TTC549 (cell line): ENCODE measurements around the gene IGDCC3.

Source experiments
- FAIRE-seq: peaks from 2 replicates; lab custom pipeline; 2012; peaks lifted over from hg19 to GRCh38; lab: Jason Lieb, UNC

IGDCC3 gene

DNA sequence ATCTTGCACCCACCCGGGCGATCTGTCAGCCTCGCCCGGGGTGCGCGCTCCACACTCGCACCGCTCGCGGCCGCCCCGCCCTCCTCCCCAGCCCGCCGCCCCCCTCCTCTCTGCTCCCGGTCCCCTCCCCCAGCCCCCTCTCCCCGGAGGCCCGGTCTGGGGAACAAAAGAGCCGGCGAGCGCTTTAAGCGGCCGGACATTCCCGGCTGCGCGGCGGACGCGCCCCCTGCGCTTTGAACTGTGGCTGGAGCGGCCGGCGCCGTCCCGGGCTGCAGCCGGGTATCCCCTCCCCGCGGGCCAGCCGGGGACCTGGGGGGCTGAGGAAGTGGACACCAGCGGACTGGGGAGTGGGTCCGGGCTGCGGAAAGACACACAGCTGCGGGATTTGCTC lies at the start of gene IGDCC3:
TSS of gene IGDCC3 (minus strand) at position 27 of the 391 bp plus-strand sequence. CDS start 214 bp downstream, outside the sequence.
- no peak for FAIRE-seq

DNA sequence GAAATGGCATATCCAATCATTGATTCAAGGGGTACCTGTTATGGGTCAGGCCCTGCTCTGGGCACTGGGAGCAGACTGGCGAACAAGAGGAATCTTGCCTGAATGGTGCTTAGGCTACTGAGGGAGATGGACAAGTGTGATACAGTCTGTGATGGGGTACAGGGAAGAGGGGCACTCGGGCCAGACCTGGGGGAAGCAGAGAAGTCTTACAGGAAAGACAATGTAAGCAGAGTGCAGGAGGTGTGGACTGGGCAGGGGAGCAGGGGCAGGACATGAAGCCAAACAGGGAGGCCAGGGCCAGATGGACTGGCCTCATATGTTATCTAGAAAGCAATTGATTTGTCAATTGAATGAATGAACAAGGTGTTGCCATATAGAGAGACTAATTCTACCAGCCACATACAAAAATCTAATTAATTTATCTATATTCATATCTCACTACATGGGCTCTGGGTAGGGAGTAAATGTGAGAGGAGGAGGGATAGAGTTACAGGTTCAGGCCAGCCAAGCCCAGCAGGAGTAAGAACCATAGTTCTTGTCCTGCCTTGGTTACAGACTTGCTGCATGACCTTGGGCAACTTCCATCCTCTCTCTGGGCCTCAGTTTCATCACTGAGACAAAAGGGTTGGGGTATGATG lies 48.5 kb upstream of the IGDCC3 start:
- FAIRE-seq, result no peak

DNA sequence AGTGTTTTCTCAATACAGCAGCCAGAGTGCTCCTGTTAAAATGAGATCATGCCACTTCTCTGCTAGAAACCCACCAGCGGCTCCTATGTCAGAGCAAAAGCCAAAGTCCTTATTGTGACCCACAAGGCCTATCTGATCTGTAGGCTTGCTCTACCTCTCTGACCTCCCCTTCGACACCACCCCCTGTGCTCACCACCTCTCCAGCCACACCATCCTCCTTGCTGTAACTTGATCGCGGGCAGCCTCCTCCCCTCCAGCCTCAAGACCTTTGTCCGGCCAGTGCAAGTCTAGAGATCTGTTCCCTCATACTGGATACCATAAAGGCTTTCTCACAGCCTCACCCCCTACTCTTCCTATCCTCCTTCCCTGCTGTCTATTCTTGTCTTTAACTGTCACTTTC lies 46.9 kb upstream of the IGDCC3 start:
- FAIRE-seq, result no peak

DNA sequence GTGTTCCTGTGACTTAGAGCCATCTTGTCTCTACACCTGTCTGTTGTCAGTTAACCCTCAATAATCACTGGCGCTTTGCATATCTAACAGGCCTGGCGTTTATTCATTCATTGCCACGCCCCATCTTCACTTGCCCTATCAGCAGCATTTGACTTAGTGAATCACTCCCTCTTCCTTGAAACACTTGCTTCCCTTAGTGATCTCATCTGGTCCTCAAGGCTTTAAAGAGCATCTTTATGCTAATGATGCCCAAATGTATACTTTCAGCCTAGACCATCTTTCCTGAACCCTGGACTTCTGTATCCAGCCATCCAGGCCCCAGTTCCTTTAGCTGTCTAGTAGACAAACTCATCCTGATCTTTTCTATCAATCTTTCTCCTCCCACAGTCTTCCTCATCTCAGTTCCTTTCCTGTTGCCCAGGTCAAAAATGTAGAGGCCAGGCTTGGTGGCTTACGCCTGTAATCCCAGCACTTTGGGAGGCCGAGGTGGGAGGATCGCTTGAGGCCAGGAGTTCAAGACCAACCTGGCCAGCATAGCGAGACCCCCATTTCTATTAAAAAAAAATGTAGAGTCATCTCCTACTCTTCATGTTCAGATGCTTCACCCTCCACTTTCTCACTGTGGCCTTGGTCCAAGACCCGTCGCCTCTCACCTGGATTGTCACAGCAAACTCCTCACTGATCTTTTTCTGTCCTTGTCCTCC lies 46.3 kb upstream of the IGDCC3 start:
- no peak for FAIRE-seq

DNA sequence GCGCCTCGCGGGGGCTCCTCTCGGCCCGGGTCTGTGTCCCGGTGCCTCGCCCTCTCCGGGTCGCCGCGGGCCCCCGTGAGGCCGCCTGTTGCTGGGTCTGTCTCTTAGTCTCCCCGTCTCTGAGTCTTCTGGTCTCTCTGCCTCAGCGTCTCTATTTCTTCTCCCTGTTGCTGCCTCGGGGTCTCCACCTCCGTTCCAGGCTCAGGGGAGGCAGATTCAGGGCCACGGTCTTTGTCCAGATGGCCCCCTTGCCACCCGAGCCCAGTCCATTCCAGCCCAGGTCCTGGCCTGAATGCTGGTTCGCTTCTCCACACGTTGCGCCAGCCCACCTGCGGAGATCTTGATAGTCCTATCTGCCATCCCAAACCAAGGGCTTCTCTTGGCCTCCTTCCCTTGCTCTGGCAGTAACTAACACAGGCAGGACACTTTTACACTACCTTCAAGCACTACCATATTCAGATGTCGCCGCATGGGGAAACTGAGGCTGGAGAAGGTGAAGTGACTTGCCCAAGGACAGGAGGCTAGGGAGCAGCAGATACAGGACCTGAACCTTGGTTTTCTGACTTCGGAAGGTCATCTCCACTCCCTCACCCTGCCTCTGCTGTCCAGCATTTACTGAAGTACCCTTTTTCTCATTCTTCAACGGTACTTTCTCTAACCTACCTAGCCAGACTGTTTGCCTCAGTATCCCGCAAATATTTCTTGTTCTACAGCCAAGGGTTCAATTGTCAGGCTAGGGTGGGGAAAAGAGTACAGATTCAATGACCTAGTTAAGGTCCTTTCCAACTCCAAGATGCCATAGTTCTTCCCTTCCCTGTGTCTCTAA lies 45.6 kb upstream of the IGDCC3 start:
- no peak for FAIRE-seq

DNA sequence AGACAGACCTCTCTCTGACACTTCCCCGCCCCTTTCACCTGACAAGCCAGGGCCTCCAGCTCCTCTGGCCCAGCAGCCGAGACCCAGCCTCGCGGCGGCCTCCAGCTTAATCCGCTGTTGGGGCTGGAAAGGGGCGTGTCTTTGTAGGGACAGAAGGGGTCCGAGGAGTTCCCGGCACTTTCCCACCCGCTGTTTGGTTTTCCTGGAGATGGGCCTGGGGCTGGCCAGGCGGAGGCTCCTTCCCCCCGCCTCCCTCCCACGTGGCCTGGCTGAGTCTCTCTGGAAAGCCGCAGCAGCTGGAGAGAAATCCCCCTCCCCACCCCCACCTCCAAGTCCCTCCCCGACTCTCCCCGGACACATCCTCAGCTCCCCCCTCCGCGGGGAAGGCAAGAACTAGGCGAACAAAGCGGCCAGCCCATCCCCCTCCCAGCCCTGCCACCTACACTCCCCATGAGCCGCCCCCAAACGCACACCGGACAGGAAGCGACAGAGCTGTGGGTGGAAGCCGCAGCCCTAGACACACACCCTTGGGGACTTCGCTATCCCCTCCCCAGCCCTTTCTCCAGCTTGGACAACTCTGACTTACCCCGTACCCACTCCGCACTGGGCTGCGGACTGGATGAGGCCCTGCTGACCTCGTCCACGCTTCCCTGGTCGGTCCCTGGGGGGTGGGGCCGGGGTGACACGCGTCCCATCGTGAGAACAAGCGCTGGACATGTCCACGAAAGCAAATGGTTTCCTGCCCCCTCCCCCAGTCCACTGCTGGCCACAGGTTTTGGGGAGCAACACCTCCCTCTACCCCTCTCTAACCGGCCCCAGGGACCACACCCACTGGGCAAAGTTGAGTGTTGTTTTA lies 43.8 kb upstream of the IGDCC3 start:
- no peak for FAIRE-seq

DNA sequence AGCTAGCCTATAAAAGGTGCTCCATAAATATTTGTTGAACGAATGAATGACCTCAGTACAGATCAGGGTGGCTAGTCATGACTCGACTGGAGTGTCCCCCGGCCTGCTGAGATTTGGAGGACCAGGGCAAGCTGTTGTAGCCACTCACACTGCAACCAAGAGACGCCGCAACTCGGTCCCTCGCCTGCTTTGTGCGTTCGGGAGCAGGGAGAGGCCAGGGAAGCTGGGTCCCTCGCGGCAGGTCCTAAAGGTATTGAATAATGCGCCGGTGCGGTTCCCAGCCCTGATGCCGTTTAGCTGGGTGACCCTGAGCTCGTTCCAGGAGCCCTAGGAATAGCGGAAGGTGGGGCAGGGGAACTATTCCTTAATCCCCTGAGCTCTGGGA lies 43.2 kb upstream of the IGDCC3 start:
- FAIRE-seq, result no peak

DNA sequence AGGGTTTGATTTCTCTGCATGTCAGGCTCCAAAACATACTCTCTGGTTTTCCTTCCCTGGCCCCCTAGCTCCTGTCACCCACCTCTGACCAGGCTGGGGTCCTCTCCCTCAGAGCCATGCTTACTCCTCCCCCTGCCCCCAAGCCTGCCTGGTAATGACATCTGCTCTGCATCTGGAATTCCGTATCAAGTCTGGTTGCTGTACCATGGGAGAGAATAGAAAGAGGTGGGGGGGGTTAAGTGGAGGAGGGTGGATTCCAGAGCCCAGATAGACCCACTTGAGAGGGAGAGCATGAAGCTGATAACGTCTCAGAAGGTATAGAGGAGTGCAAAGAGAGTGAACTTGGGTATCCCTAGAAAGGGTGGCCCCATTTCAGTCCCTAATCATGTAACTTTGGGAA lies 40.8 kb upstream of the IGDCC3 start:
- FAIRE-seq, result no peak

DNA sequence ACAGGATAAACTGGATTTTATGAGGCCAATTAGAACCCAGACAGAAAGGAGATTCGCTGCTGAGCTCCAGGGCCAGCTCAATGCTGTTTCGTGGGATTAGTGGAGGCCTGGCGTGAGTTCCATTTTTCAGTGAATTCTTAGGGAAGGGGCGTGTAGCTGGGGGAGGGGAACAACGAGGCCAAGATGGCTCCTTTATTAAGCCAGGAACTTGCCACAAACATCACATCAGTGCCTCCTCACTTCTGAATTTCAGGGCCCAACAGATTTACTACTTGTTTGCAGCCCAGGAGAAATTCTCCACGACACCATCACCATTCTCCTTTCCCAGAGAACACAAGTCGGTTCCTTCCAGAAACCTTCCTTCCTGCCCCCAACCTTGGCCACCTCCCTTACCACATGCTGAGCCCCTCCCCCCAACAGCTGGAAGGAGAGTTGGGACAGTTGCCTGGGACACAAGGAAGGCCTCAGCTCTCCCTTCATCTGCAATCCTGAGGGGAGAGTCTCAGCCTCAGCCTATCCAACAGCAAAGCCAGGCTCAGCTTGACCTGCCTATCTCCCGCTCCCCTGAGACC lies 39.1 kb upstream of the IGDCC3 start:
- FAIRE-seq, result no peak

DNA sequence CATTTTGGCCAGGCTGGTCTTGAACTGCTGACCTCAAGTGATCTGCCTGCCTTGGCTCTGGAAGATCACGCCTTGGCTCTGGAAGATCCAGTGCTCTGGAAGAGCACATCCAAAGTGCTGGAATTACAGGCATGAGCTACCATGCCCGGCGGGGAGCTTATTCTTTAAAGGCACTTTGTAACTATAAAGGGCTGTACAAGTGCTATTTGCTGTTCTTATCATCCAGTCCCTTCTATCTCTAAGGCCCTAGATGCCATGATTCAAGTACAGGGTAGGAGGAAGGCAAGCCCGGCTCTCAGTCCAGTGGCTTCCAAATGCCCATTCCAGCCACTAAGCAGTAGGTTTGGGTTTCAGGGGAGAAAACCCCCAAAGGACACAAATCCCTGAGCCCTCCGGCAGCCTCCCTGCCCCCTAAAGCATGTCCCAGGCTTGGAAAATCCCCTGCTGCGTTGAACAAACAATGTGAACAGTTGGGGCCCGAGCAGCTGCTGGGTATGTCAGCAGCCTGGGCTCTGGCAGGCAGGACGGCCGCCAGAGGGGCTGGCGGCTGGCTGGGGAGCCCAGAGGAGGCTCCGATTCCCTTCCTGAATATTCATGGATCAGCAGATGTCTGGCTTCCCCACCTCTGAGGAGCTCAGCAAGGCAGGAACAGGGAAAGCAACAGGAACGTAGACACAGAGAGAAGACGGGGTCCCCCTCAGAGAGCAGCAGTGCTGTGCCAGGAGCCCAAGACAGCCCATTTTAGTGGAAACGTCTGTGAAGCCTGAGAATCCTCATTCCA lies 37.2 kb upstream of the IGDCC3 start:
- FAIRE-seq, result no peak

DNA sequence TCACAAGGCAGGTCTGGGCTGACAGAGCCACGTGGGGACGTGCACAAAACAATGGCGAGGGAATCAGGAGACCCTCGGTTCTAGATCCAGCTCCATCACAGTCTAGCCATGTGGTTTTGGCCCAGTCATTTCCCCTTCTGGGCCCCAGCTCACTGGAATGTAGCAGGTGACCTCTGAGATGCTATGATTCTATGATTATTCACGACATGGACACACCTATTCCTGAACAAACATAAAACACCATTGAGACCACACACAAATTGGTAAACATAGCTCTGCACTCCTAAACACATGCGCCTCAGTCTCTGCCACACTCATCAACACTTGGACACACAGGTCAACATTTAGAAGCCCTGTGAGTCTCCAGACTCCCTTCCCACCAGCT lies 36.0 kb upstream of the IGDCC3 start:
- FAIRE-seq, result no peak

DNA sequence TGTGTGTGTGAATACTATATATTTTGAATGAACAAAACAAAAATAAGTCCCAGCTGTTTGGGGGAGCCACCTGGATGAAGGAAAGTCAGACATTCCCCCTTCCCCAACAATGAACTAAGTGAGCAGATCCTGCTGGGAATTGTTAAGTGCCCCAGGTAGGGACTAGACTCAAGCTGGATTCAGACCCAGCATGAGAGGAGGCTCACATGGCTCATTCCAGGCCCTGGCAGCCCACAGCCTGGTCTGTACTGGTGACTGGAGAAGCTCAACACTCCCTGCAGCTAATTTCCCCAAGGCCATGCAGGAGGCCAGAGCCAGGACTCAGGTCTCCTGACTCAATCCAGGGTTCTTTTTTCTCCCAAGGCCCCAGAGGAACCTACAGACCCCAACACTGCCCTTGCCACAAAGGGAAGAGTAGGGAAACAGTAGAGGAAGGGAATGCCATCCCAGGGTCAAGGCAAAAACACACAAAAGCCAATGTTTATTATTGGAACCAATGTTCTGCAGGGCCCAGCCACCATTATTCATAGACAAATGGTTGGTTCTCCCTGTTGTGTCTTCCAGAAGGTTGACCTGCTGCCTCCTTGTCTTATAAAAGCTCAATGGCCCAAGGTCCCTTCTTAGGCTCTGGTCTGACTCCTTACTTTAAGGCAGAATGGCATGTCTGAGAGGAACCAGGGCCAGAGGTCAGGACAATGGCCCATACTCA lies 35.4 kb upstream of the IGDCC3 start:
- FAIRE-seq, result no peak

DNA sequence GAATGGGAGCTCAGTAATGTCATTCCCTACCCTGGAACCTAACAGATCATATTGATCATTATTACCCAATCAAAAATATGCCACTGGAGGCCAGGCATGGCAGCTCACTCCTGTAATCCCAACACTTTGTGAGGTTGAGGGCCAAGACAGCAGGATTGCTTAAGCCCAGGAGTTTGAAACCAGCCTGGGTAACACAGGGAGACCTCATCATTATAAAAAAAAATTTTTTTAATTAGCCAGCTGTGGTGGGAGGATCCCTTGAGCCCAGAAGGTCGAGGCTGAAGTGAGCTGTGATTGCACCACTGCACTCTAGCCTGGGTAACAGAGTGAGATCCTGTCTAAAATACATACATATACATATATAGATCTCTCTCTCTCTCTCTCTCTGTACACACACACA lies 34.8 kb upstream of the IGDCC3 start:
- FAIRE-seq, result no peak

DNA sequence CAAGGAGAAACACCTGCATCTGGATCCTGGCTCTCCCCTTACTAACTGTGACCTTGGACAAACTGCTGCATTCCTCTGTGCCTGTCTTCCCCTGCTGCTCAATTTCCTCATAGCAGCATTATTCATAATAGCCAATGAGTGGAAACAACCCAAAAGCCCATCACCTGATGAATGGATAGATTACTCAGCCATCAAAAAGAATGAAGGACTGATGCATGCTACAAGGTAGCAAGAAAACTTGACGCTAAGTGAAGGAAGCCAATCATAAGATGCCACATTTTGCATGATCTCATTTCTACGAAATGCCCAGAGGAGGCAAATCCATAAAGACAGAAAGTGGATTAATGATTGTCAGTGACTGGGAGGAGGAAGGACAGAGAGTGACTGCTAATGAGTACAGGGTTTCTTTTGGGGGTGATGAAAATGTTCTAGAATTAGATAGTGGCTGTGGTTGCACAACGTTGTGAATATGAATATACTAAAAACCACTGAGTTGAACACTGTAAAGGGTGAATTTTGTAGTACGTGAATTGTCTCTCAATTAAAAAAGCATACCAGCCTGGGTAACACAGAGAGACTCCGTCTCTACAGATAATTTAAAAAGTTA lies 33.8 kb upstream of the IGDCC3 start:
- FAIRE-seq, result no peak

DNA sequence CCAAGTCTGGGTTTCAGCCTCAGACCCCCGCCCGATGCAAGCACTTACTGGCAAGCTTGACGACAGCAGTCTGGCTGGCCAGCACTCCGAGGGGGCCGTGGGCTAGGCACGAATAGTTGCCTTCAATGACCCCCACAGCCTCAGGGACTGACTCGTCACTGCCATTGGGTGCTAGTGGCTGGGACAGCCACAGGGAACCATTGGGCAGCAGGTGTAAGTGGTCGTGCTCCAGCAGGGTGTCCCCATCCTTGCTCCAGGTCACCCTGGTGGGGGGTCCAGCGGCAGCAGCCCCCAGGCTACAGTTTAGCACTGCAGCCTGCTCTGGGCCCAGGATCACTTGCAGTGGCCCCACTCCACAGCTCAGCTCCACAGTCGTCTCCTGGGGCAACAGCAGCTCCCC lies 33.2 kb upstream of the IGDCC3 start:
- no peak for FAIRE-seq

DNA sequence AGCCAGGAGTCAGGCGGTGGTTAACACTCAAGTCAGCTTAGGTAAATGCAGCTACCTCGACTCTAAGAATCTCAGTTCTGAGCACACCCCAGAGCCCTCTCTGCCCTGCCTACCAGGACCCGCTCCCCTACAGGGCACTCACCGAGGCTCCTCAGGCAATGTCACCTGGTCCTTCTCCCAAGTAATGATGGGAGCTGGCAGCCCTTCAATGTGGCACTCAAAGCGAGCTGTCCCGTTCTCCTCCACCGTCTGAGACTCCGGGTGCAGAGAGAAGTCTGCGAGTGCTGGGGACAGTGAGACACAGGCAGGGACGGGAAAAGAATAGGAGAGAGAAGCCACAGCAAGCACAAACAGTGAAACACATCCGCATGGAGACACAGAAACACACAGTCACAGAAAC lies 32.2 kb upstream of the IGDCC3 start:
- no peak for FAIRE-seq

DNA sequence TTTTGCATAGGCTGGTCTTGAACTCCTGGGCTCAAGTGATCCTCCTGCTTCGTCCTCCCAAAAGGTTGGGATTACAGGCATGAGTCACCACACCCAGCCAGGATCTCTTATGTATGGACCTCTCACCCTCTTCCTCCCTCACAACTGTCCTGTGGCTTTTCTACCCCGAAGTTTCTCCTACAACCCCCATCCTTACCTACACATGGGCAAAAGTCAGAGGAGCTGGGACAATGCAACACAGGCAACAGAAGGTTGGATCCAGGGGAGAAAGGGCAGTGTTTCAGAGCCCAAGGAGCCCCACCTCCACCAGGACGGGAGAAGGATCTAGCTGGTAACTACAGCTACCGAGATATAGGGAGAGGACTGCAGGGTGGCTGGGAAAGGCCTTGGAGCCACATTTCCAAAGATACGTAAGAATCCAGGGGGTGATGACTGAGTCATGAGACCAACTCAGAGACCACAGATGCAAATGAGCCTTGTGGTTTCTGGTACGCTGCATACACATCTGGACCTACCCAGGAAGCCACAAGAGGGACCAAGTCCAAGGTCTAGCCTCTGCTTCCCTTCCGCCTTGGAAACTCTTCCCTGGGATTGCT lies 31.3 kb upstream of the IGDCC3 start:
- FAIRE-seq, result no peak

DNA sequence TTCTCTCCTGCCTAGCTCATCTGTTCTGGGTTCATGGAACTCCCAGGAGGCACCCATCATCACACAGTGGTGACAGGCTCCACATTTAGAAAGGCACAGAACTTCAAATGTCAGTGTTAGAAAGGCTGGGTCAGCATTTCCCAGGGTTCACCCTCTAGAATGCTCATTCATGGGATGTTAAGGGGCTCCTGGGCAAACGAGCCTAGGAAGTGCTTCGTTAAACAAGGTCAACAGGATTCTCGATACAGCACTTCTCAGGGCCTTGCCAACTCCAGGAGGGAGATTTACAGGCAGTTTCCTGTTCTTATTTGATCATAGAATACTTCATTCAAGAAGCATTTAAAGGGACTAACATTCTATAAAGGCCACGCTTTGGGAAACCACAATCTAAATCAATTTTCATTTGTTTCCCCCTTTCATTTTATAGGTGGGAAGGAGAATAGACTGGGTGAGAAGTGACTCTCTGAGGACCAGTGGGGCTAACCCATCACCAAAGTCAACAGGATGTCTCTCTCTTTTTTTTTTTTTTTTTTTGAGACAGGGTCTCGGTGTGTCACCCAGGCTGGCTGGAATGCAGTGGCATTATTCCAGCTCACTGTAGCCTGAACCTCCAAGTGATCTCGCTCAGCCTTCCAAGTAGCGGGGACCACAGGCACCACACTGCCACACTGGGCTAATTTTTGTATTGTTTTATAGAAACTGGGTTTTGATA lies 30.7 kb upstream of the IGDCC3 start:
- FAIRE-seq, result no peak

DNA sequence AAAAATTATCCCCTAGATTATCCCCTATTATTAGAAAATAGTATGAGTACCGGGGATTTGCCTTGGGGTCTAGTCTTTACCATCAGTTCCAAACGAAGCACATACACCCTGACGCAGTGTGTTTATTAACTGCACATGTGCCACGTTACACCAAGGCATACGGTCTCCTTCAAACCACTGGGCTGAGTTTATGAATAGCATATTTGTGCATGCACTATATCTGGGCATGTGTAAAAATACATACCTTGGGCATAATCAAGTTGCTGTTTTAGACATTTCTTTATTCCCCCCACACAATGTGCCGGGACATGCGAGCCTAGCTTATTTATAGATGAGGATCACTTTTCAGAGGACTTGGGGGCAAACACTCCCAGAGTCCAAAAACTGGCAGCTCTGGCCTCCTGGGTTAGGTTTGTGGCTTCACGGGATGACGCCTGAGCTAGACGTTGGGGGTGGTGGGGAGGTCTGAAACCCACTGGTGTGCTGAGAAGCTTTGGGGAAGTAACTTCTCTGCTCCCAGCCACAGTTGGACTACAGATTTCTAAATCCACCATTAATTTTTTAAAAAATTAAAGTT lies 28.7 kb upstream of the IGDCC3 start:
- FAIRE-seq, result no peak
